HCT116 (cell line): ENCODE results near the gene CPM. TPM values are rescaled to one million over a fixed set of nuclear protein-coding genes. Genes with fewer than 3 reads are reported as not detected.

Experiments
- ATAC-seq: fragments of 200-7000 bp; cut with Tn5 transposase; 2 replicates; pipeline ENCODE4 v1.9.1; 2020; ENCODE audit warnings: mild to moderate bottlenecking, moderate library complexity
- BruUV-seq: library from RNA; stranded (reverse); fragments of 400-500 nt; replicated peaks from 2 replicates; lab custom pipeline; 2021; lab: Mats Ljungman, UMichigan
- CTCF ChIA-PET: fragments of 300-600 bp; sonication (Branson Sonifier 250); formaldehyde crosslinking; loops from one replicate; lab custom pipeline; 2021; ENCODE audit warnings: antibody characterized with exemption; lab: Charles Lee
- POLR2A ChIA-PET: fragments of 300-600, 350-600 bp; sonication (Branson Sonifier 250); formaldehyde crosslinking; loops from one replicate; lab custom pipeline; 2021; ENCODE audit warnings: antibody characterized with exemption; lab: Charles Lee
- RAD21 ChIA-PET, 2 experiments: fragments of 300-600 bp; sonication (Branson Sonifier 250); formaldehyde crosslinking; loops; one replicate each; lab custom pipeline; 2023; ENCODE audit warnings: low total read pairs in 2 of 2; ENCODE audit not compliant: uncharacterized antibody in 2 of 2, unreplicated experiment in 2 of 2, low non-redundant PET in 1 of 2; lab: Charles Lee
- DNase-seq: peaks from one replicate; pipeline ENCODE4 v3.0.0-alpha.2; 2010; ENCODE audit warnings: low read depth, low spot score
- H2AFZ ChIP-seq: fragments of 200-600 bp; shearing (Covaris generic), sonication (generic); 2 replicates; pipeline ENCODE4 v1.6.1; 2017; ENCODE audit warnings: low read depth, mixed run types, mixed read lengths, antibody characterized with exemption, low read length; ENCODE audit not compliant: poor library complexity, severe bottlenecking
- H3K27ac ChIP-seq: 2 replicates; pipeline ENCODE4 v1.5.1; 2012; ENCODE audit warnings: low read depth, low read length
- H3K27me3 ChIP-seq: fragments of 200-600 bp; sonication (generic); 2 replicates; pipeline ENCODE4 v1.6.1; 2016; ENCODE audit warnings: mixed run types, low read length, mixed read lengths; ENCODE audit not compliant: insufficient read depth
- H3K36me3 ChIP-seq, 2 experiments: fragments of 200-500 bp in 1 of 2; fragments of 200-600 bp in 1 of 2; sonication (Bioruptor generic) in 1 of 2; sonication (generic) in 1 of 2; 2 replicates each; pipeline versions ENCODE4 v1.5.1 to v1.6.1; 2014 to 2016; ENCODE audit warnings: low read length in 2 of 2, inconsistent platforms in 1 of 2, mixed read lengths in 1 of 2, mixed run types in 1 of 2; ENCODE audit not compliant: insufficient read depth in 2 of 2, control insufficient read depth in 1 of 2
- H3K4me1 ChIP-seq, 2 experiments: fragments of 200-600 bp in 1 of 2; sonication (generic) in 1 of 2; 2 replicates each; pipeline versions ENCODE4 v1.5.1 to v1.6.1; 2012 to 2017; ENCODE audit warnings: low read length in 2 of 2, inconsistent platforms in 1 of 2, mild to moderate bottlenecking in 1 of 2, mixed read lengths in 1 of 2, mixed run types in 1 of 2, moderate library complexity in 1 of 2; ENCODE audit not compliant: insufficient read depth in 2 of 2, control insufficient read depth in 1 of 2
- H3K4me2 ChIP-seq: fragments of 200-600 bp; sonication (generic); 2 replicates; pipeline ENCODE4 v1.6.1; 2017; ENCODE audit warnings: mixed run types, low read length, mixed read lengths
- H3K4me3 ChIP-seq, 2 experiments: fragments of 200-600 bp in 1 of 2; sonication (generic) in 1 of 2; replicated peaks in 1 of 2; 2 replicates each; pipeline ENCODE4 v1.5.1; 2011 to 2016; ENCODE audit warnings: low read length in 2 of 2, control low read depth in 1 of 2, low read depth in 1 of 2, mild to moderate bottlenecking in 1 of 2, mixed read lengths in 1 of 2, mixed run types in 1 of 2
- H3K79me2 ChIP-seq: fragments of 200-600 bp; sonication (generic); 2 replicates; pipeline ENCODE4 v1.6.1; 2017; ENCODE audit warnings: mild to moderate bottlenecking, mixed run types, low read length, moderate library complexity, mixed read lengths; ENCODE audit not compliant: insufficient read depth
- H3K9ac ChIP-seq: fragments of 200-600 bp; sonication (generic); 2 replicates; pipeline ENCODE4 v1.6.1; 2016; ENCODE audit warnings: low read length, mixed read lengths
- H3K9me2 ChIP-seq: fragments of 200-600 bp; sonication (generic), shearing (Covaris generic); 2 replicates; pipeline ENCODE4 v1.6.1; 2017; ENCODE audit warnings: mixed run types, mild to moderate bottlenecking, moderate library complexity; ENCODE audit not compliant: insufficient read depth
- H3K9me3 ChIP-seq, 2 experiments: fragments of 200-500 bp in 1 of 2; fragments of 200-600 bp in 1 of 2; sonication (Bioruptor generic) in 1 of 2; sonication (generic) in 1 of 2; 2 replicates each; pipeline ENCODE4 v1.6.1; 2014 to 2017; ENCODE audit warnings: low read length in 2 of 2, mixed read lengths in 2 of 2, inconsistent platforms in 1 of 2, low read depth in 1 of 2, mild to moderate bottlenecking in 1 of 2, mixed run types in 1 of 2, moderate library complexity in 1 of 2; ENCODE audit not compliant: control insufficient read depth in 1 of 2, insufficient read depth in 1 of 2
- H4K20me1 ChIP-seq: fragments of 200-600 bp; sonication (generic), shearing (Covaris generic); 2 replicates; pipeline ENCODE4 v1.6.1; 2017; ENCODE audit warnings: mixed run types, mild to moderate bottlenecking, moderate library complexity; ENCODE audit not compliant: insufficient read depth
- CBX3 ChIP-seq: IDR thresholded peaks from 2 replicates; pipeline ENCODE4 v1.6.1; 2012; ENCODE audit warnings: low read depth
- ELF1 ChIP-seq: IDR thresholded peaks from 2 replicates; pipeline ENCODE4 v1.6.1; 2012; ENCODE audit warnings: low read depth, borderline replicate concordance
- JUND ChIP-seq: IDR thresholded peaks from 2 replicates; pipeline ENCODE4 v1.6.1; 2012
- MAX ChIP-seq: IDR thresholded peaks from 2 replicates; pipeline ENCODE4 v1.6.1; 2012
- RAD21 ChIP-seq: IDR thresholded peaks from 2 replicates; pipeline ENCODE4 v1.6.1; 2012; ENCODE audit warnings: low read depth, mild to moderate bottlenecking
- SP1 ChIP-seq: IDR thresholded peaks from 2 replicates; pipeline ENCODE4 v1.6.1; 2012; ENCODE audit warnings: low read depth
- YY1 ChIP-seq: IDR thresholded peaks from 2 replicates; pipeline ENCODE4 v1.6.1; 2011; ENCODE audit warnings: low read length, low read depth, moderate library complexity, mild to moderate bottlenecking; ENCODE audit not compliant: insufficient replicate concordance; ENCODE audit errors: extremely low read depth
- ZFX ChIP-seq: fragments of 450-650 bp; IDR thresholded peaks from 2 replicates; pipeline ENCODE4 v1.6.1; 2017
- ZNF274 ChIP-seq: fragments of 200-500 bp; sonication (Bioruptor generic); IDR thresholded peaks from 2 replicates; pipeline ENCODE4 v1.6.1; 2014; ENCODE audit warnings: mild to moderate bottlenecking, low read depth, low read length, inconsistent platforms
- intact Hi-C: fragments of 100-400 bp; cut with micrococcal nuclease; formaldehyde crosslinking; loops from 2 replicates; pipeline ENCODE4 v1.10.0; 2022
- total RNA-seq: library from RNA; stranded (reverse); gene quantifications from one replicate; pipeline ENCODE4 v1.2.1, GENCODE V29; 2021; ENCODE audit not compliant: unreplicated experiment
- TF ChIP-seq, protein P1 (sequence below), 3 experiments: fragments of 200-600 bp in 1 of 3; sonication (generic) in 1 of 3; IDR thresholded peaks in 2 of 3; conservative IDR thresholded peaks in 1 of 3; 2 replicates each; pipeline ENCODE4 v1.5.1; 2012 to 2017; ENCODE audit warnings: low read depth in 2 of 3, low read length in 2 of 3, antibody characterized with exemption in 1 of 3, borderline replicate concordance in 1 of 3, control low read depth in 1 of 3, mild to moderate bottlenecking in 1 of 3, mixed read lengths in 1 of 3, mixed run types in 1 of 3, moderate library complexity in 1 of 3; ENCODE audit not compliant: insufficient read depth in 1 of 3

CPM gene
- total RNA-seq, 1 experiment from 2014 or later: 5.3 TPM

GRCh38 chr12:68899251-68899771 lies 33.7 kb downstream of the CPM start:
- POLR2A ChIA-PET: no interaction called here

DNA sequence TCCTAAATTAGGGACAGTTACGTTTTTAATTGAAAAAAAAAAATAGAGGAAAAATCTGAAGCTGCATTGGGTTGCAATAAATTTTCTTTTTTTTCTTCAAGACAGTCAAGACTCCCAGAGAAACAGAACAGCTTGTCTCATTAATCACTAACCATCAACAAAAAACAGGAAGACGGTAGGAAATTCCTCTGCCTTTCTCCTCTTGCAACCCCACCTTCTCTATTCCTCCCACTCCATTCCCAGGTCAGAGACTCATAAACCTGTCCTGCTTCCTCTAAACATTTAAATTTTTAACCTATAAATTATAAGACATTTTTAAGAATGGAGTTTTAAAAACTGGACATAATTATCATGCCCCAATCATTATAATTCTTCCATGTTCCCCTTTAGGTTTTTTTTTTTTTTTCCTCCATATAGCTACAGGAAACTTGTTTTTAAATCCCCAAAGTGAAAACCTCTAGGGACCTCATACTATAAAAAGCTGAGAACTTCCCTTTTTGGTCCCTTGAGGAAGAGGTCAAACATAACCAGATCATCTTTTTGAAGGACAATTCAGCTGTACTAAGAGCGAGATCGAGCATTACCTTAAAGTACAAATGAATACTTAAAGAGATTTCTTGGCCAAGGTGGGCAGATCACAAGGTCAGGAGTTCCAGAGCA lies 36.0 kb downstream of the CPM start:
- no peaks in the 10 kb centered on the region for H4K20me1 ChIP-seq
- ChIA-PET RAD21 (no interaction called here), CTCF (no interaction called here), POLR2A (no interaction called here)
- H3K27me3 ChIP-seq: no peaks in the 10 kb centered on the region
- no peaks in the 10 kb centered on the region for H3K9me3 ChIP-seq
- no TSS peak for BruUV-seq
- H3K9me2 ChIP-seq: no peaks in the 10 kb centered on the region
- peaks cover 0 to 5% of the 10 kb centered on the region in 2 experiments; a peak in 1 of 4 replicates for H3K4me1 ChIP-seq
- no peak for DNase-seq
- H3K4me2 ChIP-seq: no peak overlapping the region
- intact Hi-C loops: no loop called here
- no peak overlapping the region for H3K4me3 ChIP-seq
- no peak for ATAC-seq
- no peak overlapping the region for H2AFZ ChIP-seq
- no peak overlapping the region for H3K27ac ChIP-seq
- TF ChIP-seq, protein P1, sequence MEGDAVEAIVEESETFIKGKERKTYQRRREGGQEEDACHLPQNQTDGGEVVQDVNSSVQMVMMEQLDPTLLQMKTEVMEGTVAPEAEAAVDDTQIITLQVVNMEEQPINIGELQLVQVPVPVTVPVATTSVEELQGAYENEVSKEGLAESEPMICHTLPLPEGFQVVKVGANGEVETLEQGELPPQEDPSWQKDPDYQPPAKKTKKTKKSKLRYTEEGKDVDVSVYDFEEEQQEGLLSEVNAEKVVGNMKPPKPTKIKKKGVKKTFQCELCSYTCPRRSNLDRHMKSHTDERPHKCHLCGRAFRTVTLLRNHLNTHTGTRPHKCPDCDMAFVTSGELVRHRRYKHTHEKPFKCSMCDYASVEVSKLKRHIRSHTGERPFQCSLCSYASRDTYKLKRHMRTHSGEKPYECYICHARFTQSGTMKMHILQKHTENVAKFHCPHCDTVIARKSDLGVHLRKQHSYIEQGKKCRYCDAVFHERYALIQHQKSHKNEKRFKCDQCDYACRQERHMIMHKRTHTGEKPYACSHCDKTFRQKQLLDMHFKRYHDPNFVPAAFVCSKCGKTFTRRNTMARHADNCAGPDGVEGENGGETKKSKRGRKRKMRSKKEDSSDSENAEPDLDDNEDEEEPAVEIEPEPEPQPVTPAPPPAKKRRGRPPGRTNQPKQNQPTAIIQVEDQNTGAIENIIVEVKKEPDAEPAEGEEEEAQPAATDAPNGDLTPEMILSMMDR (IDR thresholded peaks at IDR 0.05 in 2 of 3, conservative IDR thresholded peaks at IDR 0.05 in 1 of 3; ENCODE audit: borderline replicate concordance in 1 of 3, insufficient read depth in 1 of 3, low read depth in 2 of 3, low read length in 2 of 3): no peak
- TF ChIP-seq CBX3: no peak
- no peak for TF ChIP-seq RAD21
- no peak for TF ChIP-seq MAX
- no peak for TF ChIP-seq ZNF274
- no peak for TF ChIP-seq ELF1
- no peak for TF ChIP-seq ZFX
- no peak for TF ChIP-seq YY1
- H3K9ac ChIP-seq: no peak overlapping the region
- no peaks in the 10 kb centered on the region for H3K36me3 ChIP-seq
- H3K79me2 ChIP-seq: no peaks in the 10 kb centered on the region

More at GRCh38 chr12:68899251-68899771, 33.7 kb downstream of the CPM start:
- Histone ChIP-seq H3K9me2 (no peaks in the 10 kb centered on the region), H3K9ac (no peak overlapping the region), H3K79me2 (no peaks in the 10 kb centered on the region), H3K27ac (no peak overlapping the region), H3K36me3 (no peaks in the 10 kb centered on the region), H3K4me1 (peaks cover 0 to 5% of the 10 kb centered on the region in 2 experiments; a peak in 1 of 4 replicates), H3K27me3 (no peaks in the 10 kb centered on the region), H2AFZ (no peak overlapping the region), H3K4me2 (no peak overlapping the region), H3K4me3 (no peak overlapping the region), H3K9me3 (no peaks in the 10 kb centered on the region), H4K20me1 (no peaks in the 10 kb centered on the region)
- intact Hi-C loops: loop anchor here (1.0 kb wide), 1 partner anchor 169 kb away; no protein-coding TSS in a partner anchor
- DNase-seq: peak; percentile 8
- ChIA-PET CTCF (no interaction called here), RAD21 (no interaction called here)
- ATAC-seq: no peak
- no peak for TF ChIP-seq ZFX
- no peak for TF ChIP-seq JUND
- no peak for TF ChIP-seq SP1
- peak; percentile 78 for TF ChIP-seq RAD21
- TF ChIP-seq, protein P1 (IDR thresholded peaks at IDR 0.05 in 2 of 3, conservative IDR thresholded peaks at IDR 0.05 in 1 of 3; ENCODE audit: borderline replicate concordance in 1 of 3, insufficient read depth in 1 of 3, low read depth in 2 of 3, low read length in 2 of 3): peak; percentile 21 to 50 (median 47); a peak in 4 of 6 replicates
- BruUV-seq: no TSS peak
